ENCODE results near the gene COQ8A.

- TF ChIP-seq CTCF (IDR thresholded peaks at IDR 0.05; ENCODE audit: low read depth, low read length), result no peak
- TF ChIP-seq POLR2A (IDR thresholded peaks at IDR 0.05; ENCODE audit: extremely low read depth, insufficient read length), result no peak
Observed at GRCh38 chr1:226952118-226952441, 12.0 kb downstream of the COQ8A start.

Data from NB4 (cell line).